AG10803 (cell line): Measurements from ENCODE around the gene IGSF9.
A peak's percentile ranks its signal among the peaks of the same experiment; 100 is the strongest.

ENCODE experiments used
- DNase-seq: peaks from one replicate; pipeline ENCODE4 v3.0.0; 2010; ENCODE audit warnings: low read depth
- H3K4me3 ChIP-seq: 2 replicates; pipeline ENCODE4 v1.5.1; 2011; ENCODE audit warnings: mild to moderate bottlenecking, low read length, control low read depth
- CTCF ChIP-seq: conservative IDR thresholded peaks from 2 replicates; pipeline ENCODE4 v1.5.1; 2011; ENCODE audit warnings: mild to moderate bottlenecking, low read length, control low read depth, inconsistent platforms

Gene IGSF9

GRCh38 chr1:159923203-159924024, 22.0 kb downstream of the IGSF9 start:
- H3K4me3 ChIP-seq: peak overlapping the region; percentile 99
- DNase-seq: peak; percentile 85
- TF ChIP-seq CTCF: no peak

DNA sequence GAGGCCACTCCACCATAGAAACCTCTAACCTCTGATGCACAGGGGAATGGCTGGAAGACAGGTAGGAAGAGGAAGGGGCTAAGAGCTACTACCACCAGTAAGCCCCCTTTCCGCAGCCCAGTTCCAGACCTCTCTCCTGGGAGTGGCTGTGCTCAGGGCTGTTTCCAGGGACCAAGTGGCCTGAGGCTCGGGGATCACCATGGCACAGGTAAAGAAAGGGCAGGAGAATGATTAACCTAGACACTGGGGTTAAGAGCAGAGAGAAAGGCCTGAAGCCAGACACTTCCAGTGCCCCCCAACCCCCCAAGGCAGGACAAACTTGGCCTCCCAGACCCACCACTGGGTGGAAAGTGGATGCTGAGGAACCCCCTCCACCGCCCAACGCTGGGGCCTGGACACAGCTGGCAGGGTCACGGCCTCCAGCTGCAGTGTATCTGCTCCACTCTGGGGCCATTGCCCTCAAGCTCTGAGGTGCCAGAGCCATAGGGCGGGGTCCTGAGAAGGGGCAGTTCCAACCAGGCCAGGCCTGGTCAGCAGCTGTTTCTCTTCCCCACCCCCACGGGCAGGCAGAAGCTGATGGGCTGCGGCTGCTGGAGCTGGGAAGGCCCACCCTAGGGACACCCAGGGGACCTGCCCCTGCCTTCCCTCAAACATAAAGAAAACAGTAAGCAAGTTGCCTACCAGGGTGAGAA, 22.8 kb downstream of the IGSF9 start:
- no peak for TF ChIP-seq CTCF
- H3K4me3 ChIP-seq: peak overlapping the region; percentile 99
- DNase-seq: peak; percentile 48

DNA sequence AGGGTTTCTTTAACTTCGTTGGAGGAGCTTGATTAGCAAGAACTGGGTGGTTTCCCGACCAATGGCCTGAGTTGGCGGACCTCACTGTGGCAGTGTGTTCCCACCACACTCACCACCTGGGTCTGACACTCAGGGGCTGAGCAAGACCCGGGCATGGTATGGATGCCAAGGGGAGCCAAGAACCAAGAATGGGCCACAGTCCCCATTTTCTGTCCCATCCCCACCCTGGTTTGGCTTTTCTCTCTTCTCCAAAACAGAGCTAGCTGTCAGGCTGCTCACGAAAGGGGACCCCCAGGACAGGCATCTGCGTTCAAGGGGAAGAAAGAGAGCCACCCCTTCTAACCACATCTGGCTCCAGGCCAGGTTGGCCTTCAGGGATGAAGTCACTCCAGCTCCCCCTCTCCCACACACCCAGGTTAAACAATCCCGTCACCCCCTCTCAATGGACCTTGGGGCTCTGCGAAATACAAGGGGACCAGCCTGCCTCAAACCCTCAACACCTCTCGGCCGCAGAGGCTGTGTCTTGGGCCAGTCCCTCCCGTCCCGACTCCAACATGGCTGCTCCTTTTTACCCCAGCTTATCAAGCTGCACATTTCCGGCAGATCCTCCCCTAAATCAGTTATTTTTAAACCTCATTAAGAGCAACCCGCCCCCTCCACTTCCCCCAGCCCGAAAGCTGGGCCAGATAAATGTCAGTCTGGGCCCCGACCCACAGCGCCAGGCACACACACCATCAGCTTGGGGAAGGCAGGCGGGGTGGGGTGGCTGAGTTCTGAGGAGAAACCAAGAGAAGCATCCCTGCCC, 23.5 kb downstream of the IGSF9 start:
- no peak for DNase-seq

GRCh38 chr1:159921251-159921650, 24.2 kb downstream of the IGSF9 start:
- no peak for DNase-seq

More for the DNA sequence above, 23.5 kb downstream of the IGSF9 start:
- TF ChIP-seq CTCF: no peak
- H3K4me3 ChIP-seq: peak overlapping the region; percentile 99

GRCh38 chr1:159920651-159921050, 24.8 kb downstream of the IGSF9 start:
- no peak for DNase-seq
- no peak overlapping the region for H3K4me3 ChIP-seq
- TF ChIP-seq CTCF: no peak

More at GRCh38 chr1:159921251-159921650, 24.2 kb downstream of the IGSF9 start:
- TF ChIP-seq CTCF: no peak
- no peak overlapping the region for H3K4me3 ChIP-seq

- H3K4me3 ChIP-seq: no peak overlapping the region
- no peak for TF ChIP-seq CTCF
- DNase-seq: no peak
These were observed 25.2 kb downstream of the IGSF9 start for GRCh38 chr1:159920202-159920601.
